ENCODE data around the gene FAM221B.

FAM221B gene

DNA sequence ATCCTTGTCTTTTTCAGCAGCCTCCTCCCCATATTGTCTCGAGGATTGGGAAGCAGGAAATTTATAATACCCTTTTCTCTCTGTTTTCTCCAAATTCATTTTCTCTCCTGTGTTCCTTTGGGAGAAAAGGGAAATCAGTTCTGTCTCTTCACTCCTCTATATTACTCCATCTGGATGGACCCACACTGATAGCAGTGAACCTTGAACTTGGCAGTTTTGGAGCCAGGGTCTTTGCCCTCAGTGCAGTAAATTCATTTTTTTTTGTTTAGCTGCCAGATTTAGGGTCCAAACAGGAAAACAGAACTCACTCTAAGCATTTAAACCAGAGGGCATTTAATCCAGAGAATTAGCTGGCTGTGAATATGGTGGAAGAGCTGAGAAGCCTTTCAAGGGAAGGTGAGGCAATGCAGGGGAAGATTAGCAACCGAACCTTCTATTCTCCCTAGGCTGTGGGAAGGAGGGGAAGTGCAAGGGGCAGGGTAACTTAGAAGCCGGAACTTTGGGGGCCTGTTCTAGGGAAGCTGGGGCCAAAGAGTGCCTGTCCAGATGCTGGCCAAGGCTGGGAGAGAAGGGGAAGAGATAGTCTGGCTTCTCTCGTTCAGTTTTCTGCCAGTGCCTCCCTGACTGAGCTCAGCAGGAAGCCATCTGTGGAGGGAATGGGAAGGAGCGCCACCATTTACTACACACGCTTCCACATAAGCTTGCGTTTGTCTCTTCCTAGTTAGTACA, 53.5 kb downstream of the FAM221B start:
- Histone ChIP-seq H3K4me2 (ENCODE audit: low read length) (no peak overlapping the region), H3K9me3 (ENCODE audit: insufficient read depth, low read length) (no peaks in the 10 kb centered on the region), H2AFZ (ENCODE audit: low read depth, low read length) (no peak overlapping the region), H3K4me3 (ENCODE audit: low read length) (no peak overlapping the region), H3K9ac (ENCODE audit: low read length) (no peak overlapping the region), H4K20me1 (ENCODE audit: insufficient read depth, low read length) (no peaks in the 10 kb centered on the region), H3K4me1 (ENCODE audit: low read length) (peaks cover 12% of the 10 kb centered on the region), H3K36me3 (replicated peaks; ENCODE audit: low read depth, low read length) (no peaks in the 10 kb centered on the region), H3K79me2 (ENCODE audit: low read length) (no peaks in the 10 kb centered on the region), H3K27ac (ENCODE audit: low read length) (no peak overlapping the region), H3K27me3 (ENCODE audit: low read depth, low read length) (no peaks in the 10 kb centered on the region)
- TF ChIP-seq, protein P1, sequence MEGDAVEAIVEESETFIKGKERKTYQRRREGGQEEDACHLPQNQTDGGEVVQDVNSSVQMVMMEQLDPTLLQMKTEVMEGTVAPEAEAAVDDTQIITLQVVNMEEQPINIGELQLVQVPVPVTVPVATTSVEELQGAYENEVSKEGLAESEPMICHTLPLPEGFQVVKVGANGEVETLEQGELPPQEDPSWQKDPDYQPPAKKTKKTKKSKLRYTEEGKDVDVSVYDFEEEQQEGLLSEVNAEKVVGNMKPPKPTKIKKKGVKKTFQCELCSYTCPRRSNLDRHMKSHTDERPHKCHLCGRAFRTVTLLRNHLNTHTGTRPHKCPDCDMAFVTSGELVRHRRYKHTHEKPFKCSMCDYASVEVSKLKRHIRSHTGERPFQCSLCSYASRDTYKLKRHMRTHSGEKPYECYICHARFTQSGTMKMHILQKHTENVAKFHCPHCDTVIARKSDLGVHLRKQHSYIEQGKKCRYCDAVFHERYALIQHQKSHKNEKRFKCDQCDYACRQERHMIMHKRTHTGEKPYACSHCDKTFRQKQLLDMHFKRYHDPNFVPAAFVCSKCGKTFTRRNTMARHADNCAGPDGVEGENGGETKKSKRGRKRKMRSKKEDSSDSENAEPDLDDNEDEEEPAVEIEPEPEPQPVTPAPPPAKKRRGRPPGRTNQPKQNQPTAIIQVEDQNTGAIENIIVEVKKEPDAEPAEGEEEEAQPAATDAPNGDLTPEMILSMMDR (IDR thresholded peaks at IDR 0.05; ENCODE audit: low read depth, low read length) = no peak

DNA sequence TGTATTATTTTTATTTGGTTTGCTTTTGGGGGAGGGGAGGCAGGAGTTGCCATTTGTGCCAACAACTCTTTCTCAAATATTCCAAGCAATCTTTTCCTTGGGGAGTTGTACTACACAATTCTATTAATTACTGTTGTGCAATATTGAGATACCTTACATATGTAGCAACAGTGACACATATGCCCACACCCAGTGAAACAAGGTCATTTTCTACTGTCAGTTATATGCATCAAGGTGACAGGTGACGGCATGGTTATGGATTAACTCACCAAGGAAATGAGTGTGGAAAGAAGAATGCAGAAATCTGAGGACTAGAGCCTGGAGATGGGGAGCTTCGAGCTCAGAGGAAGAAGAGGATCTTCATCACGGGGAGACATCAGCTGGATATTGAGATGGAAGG, 56.6 kb downstream of the FAM221B start:
- Histone ChIP-seq H3K9ac (ENCODE audit: low read length) (no peak overlapping the region), H3K9me3 (ENCODE audit: insufficient read depth, low read length) (no peaks in the 10 kb centered on the region), H3K27me3 (ENCODE audit: low read depth, low read length) (no peaks in the 10 kb centered on the region), H3K4me1 (ENCODE audit: low read length) (peaks cover 17% of the 10 kb centered on the region), H2AFZ (ENCODE audit: low read depth, low read length) (no peak overlapping the region), H3K4me2 (ENCODE audit: low read length) (no peak overlapping the region), H3K27ac (ENCODE audit: low read length) (no peak overlapping the region), H4K20me1 (ENCODE audit: insufficient read depth, low read length) (no peaks in the 10 kb centered on the region), H3K36me3 (replicated peaks; ENCODE audit: low read depth, low read length) (no peaks in the 10 kb centered on the region), H3K4me3 (ENCODE audit: low read length) (no peak overlapping the region), H3K79me2 (ENCODE audit: low read length) (no peaks in the 10 kb centered on the region)
- TF ChIP-seq EZH2phosphoT487 (IDR thresholded peaks at IDR 0.05; ENCODE audit: low read depth) = no peak
- TF ChIP-seq, protein P1 (IDR thresholded peaks at IDR 0.05; ENCODE audit: low read depth, low read length) = no peak

DNA sequence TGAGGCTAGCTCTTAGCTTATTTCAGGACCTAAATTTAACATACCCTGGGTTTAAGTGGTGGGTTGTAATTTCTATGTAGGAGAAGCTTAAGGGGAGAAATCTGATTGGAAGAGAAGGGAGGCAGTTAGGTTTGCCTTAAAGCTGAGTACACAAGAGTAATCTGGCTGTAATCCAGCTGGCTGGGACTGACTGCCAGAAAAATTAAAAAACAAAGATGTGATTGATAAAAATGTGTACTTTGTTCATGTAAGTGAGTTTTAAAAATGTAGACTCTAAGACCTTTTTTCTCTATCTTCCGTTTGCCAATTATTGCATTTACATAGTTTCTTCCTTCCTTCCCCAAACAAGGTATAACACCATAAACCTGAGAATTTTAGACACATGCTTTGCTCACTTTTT, 57.0 kb downstream of the FAM221B start:
- Histone ChIP-seq H3K4me1 (ENCODE audit: low read length) (peaks cover 19% of the 10 kb centered on the region), H4K20me1 (ENCODE audit: insufficient read depth, low read length) (no peaks in the 10 kb centered on the region), H3K9ac (ENCODE audit: low read length) (no peak overlapping the region), H3K27ac (ENCODE audit: low read length) (no peak overlapping the region), H3K9me3 (ENCODE audit: insufficient read depth, low read length) (no peaks in the 10 kb centered on the region), H3K27me3 (ENCODE audit: low read depth, low read length) (no peaks in the 10 kb centered on the region), H3K36me3 (replicated peaks; ENCODE audit: low read depth, low read length) (no peaks in the 10 kb centered on the region), H3K4me3 (ENCODE audit: low read length) (no peak overlapping the region), H2AFZ (ENCODE audit: low read depth, low read length) (no peak overlapping the region), H3K79me2 (ENCODE audit: low read length) (no peaks in the 10 kb centered on the region), H3K4me2 (ENCODE audit: low read length) (no peak overlapping the region)
- TF ChIP-seq EZH2phosphoT487 (IDR thresholded peaks at IDR 0.05; ENCODE audit: low read depth) = no peak
- TF ChIP-seq, protein P1 (IDR thresholded peaks at IDR 0.05; ENCODE audit: low read depth, low read length) = no peak

DNA sequence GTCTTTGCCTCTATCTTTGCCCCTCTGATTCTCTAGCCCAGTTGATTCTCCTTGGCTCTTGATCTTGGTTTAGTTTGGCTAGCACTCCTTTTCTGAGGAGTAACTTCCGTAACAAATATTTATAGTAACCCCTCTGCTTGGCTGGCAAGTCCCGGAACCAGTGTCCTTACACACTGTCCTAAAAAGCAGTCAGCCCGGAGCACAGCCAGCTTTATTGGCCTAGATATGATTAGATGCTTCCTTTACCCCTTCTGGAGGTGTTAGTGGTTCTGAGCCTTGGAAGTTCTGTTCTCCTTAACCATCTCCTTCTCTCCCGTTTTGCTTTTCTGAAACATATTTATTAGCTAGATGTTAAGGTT, 57.5 kb downstream of the FAM221B start:
- peaks cover 14% of the 10 kb centered on the region for H3K4me1 ChIP-seq (ENCODE audit: low read length)
- no peak overlapping the region for H2AFZ ChIP-seq (ENCODE audit: low read depth, low read length)
- H3K9me3 ChIP-seq (ENCODE audit: insufficient read depth, low read length) = no peaks in the 10 kb centered on the region
- H3K79me2 ChIP-seq (ENCODE audit: low read length) = no peaks in the 10 kb centered on the region
- TF ChIP-seq, protein P1 (IDR thresholded peaks at IDR 0.05; ENCODE audit: low read depth, low read length) = no peak
- no peak for TF ChIP-seq EZH2phosphoT487 (IDR thresholded peaks at IDR 0.05; ENCODE audit: low read depth)
- no peaks in the 10 kb centered on the region for H4K20me1 ChIP-seq (ENCODE audit: insufficient read depth, low read length)
- no peaks in the 10 kb centered on the region for H3K27me3 ChIP-seq (ENCODE audit: low read depth, low read length)
- no peak overlapping the region for H3K27ac ChIP-seq (ENCODE audit: low read length)
- H3K36me3 ChIP-seq (replicated peaks; ENCODE audit: low read depth, low read length) = no peaks in the 10 kb centered on the region
- no peak overlapping the region for H3K4me3 ChIP-seq (ENCODE audit: low read length)
- H3K9ac ChIP-seq (ENCODE audit: low read length) = no peak overlapping the region
- H3K4me2 ChIP-seq (ENCODE audit: low read length) = no peak overlapping the region
